BLaER1 treated with 17β-estradiol and CSF1 and Interleukin-3, amounts not matched to agents 10 nM and 100 nM (cell line): ENCODE results near the gene OAS3.

Source experiments
- H3K27ac ChIP-seq, 11 experiments: shearing (Covaris generic); formaldehyde crosslinking; 2 replicates each; pipeline ENCODE4 v1.8.1; 2022
- H3K27me3 ChIP-seq, 11 experiments: shearing (Covaris generic); formaldehyde crosslinking; 2 replicates each; pipeline ENCODE4 v1.8.1; 2022
- H3K36me3 ChIP-seq, 11 experiments: shearing (Covaris generic); formaldehyde crosslinking; 2 replicates each; pipeline ENCODE4 v1.8.1; 2022
- H3K4me1 ChIP-seq, 10 experiments: shearing (Covaris generic); formaldehyde crosslinking; 2 replicates each; pipeline ENCODE4 v1.8.1; 2022
- H3K4me2 ChIP-seq, 11 experiments: shearing (Covaris generic); formaldehyde crosslinking; 2 replicates each; pipeline ENCODE4 v1.8.1; 2022
- H3K4me3 ChIP-seq, 10 experiments: shearing (Covaris generic); formaldehyde crosslinking; 2 replicates each; pipeline ENCODE4 v1.8.1; 2022
- H3K9ac ChIP-seq, 11 experiments: shearing (Covaris generic); formaldehyde crosslinking; 2 replicates each; pipeline ENCODE4 v1.8.1; 2022
- H3K9me3 ChIP-seq, 11 experiments: shearing (Covaris generic); formaldehyde crosslinking; replicated peaks in 1 of 11; 2 replicates each; pipeline ENCODE4 v1.8.1; 2022
- H4K20me1 ChIP-seq, 11 experiments: shearing (Covaris generic); formaldehyde crosslinking; 2 replicates each; pipeline ENCODE4 v1.8.1; 2022
- Cebpa-rat ChIP-seq, 11 experiments: shearing (Covaris generic); IDR thresholded peaks; 2 replicates each; pipeline ENCODE4 v1.8.1; 2022

Gene OAS3

DNA sequence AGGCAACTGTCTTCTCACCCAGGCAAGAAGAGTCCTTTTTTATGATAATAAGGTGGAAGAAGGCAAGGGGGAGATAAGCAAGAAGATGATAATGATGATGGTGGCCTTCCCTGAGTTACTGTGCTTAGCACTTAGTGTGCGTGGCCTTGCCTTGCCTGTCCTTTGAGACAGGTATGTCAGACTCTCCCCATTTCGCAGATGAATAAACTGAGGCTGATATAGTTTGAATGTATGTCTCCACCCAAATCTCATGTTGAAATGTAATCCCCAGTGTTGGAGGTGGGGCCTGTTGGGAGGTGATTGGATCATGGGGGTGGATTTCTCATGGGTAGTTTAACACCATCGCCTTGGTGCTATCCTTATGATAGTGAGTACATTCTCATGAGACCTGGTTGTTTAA lies 8.6 kb upstream of the OAS3 start:
- no peak for TF ChIP-seq Cebpa-rat (IDR thresholded peaks at IDR 0.05)
- Histone ChIP-seq H3K27ac (no peak overlapping the region), H4K20me1 (no peaks in the 10 kb centered on the region), H3K27me3 (no peaks in the 10 kb centered on the region), H3K4me1 (peaks cover 0 to 10% (median 5%) of the 10 kb centered on the region in 10 experiments; a peak in 6 of 20 replicates), H3K4me2 (no peak overlapping the region), H3K9me3 (peaks cover 5 to 26% (median 17%) of the 10 kb centered on the region in 11 experiments; a peak in 19 of 22 replicates), H3K36me3 (peaks cover 0 to 12% (median 0%) of the 10 kb centered on the region in 11 experiments; a peak in 1 of 22 replicates), H3K9ac (no peak overlapping the region), H3K4me3 (no peak overlapping the region)

DNA sequence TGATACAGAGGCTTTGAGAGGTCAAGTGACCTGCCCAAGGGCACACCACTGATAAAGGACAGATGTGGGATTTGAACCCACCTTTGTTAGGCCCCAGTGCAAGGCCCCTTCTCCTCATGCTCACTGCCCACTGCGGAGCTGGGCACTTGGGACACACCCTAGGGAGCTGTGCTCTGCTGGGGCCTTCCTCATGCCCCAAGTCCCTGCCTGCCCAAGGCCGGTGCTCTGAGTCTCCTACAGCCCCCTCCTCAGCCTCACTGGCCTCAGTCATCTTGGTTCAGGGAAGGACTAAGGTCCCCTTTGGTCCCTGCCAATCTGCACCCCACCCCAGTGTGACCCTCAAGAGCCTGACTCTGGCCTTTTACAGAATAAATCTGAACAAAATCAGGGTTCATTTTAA lies 7.9 kb upstream of the OAS3 start:
- H3K4me3 ChIP-seq = no peak overlapping the region
- no peaks in the 10 kb centered on the region for H4K20me1 ChIP-seq
- no peak overlapping the region for H3K9ac ChIP-seq
- peaks cover 5 to 26% (median 17%) of the 10 kb centered on the region in 11 experiments; a peak in 19 of 22 replicates for H3K9me3 ChIP-seq
- H3K4me1 ChIP-seq = peaks cover 0 to 4% (median under 1%) of the 10 kb centered on the region in 10 experiments; a peak in 4 of 20 replicates
- no peak overlapping the region for H3K4me2 ChIP-seq
- TF ChIP-seq Cebpa-rat (IDR thresholded peaks at IDR 0.05) = no peak
- H3K27me3 ChIP-seq = no peaks in the 10 kb centered on the region
- peaks cover 0 to 12% (median 0%) of the 10 kb centered on the region in 11 experiments; a peak in 1 of 22 replicates for H3K36me3 ChIP-seq
- H3K27ac ChIP-seq = no peak overlapping the region

DNA sequence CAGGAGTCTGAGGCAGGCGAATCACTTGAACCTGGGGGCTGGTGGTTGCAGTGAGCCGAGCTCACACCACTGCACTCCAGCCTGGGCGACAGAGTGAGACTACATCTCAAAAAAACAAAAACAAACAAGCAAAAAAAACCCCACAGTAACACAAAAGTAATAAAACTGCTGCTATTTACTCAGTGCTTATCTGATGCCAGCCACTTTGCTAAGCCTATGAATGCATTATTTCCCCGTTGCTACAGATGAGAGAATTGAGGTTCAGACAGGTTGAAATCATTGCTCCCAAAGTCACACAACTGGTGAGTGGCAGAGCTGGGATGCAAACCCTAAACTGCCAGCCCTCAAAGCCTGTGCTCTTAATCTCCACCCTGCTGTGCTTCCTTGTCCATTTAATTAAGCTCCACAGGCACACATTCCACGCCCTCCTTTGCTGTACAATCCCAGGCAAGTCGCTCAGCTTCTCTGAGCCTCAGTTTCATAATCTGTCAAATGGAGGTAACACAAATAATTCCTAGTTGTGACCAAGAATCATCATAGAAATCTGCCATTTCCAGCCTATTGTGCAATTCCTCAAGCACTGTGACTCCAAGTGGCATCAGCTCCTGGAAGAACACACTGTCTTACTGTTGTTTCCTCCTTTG lies 5.7 kb upstream of the OAS3 start:
- Histone ChIP-seq H3K36me3 (0 out of 22 replicates have a peak, but pooled peaks cover 0 to 8% (median 0%) of the 10 kb centered on the region in 11 experiments), H3K4me1 (no peaks in the 10 kb centered on the region), H3K27ac (no peak overlapping the region), H3K4me2 (no peak overlapping the region), H4K20me1 (no peaks in the 10 kb centered on the region), H3K9ac (no peak overlapping the region), H3K9me3 (peaks cover 0 to 14% (median 10%) of the 10 kb centered on the region in 11 experiments; a peak in 15 of 22 replicates), H3K4me3 (no peak overlapping the region), H3K27me3 (no peaks in the 10 kb centered on the region)
- peak in 1 of 11 experiments; percentile 37; a peak in 1 of 22 replicates for TF ChIP-seq Cebpa-rat (IDR thresholded peaks at IDR 0.05)

DNA sequence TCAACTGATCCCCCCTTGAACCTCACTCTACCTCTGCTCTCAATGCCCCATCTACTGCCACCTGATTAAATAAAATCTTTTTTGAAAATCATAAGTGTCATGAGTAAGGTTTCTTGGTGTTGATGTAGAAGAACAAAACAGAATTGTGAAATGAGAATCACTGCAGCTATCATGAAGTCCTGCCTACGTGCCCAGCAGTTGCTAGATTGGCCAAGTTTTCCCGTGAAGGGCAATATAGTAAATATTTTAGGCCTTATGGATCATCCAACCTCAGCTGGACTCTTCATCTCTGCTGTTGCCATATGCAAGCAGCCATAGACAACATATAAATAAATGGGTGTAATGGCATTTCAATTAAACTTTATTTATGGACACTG lies 5.2 kb upstream of the OAS3 start:
- Histone ChIP-seq H3K4me2 (no peak overlapping the region), H4K20me1 (no peaks in the 10 kb centered on the region), H3K9ac (no peak overlapping the region), H3K4me3 (no peak overlapping the region), H3K36me3 (0 out of 22 replicates have a peak, but pooled peaks cover 0 to 7% (median 0%) of the 10 kb centered on the region in 11 experiments), H3K9me3 (peaks cover 0 to 9% (median 5%) of the 10 kb centered on the region in 11 experiments; a peak in 10 of 22 replicates), H3K4me1 (peaks cover 0 to 4% (median under 1%) of the 10 kb centered on the region in 10 experiments; a peak in 7 of 20 replicates), H3K27ac (no peak overlapping the region), H3K27me3 (no peaks in the 10 kb centered on the region)
- TF ChIP-seq Cebpa-rat (IDR thresholded peaks at IDR 0.05) = no peak

DNA sequence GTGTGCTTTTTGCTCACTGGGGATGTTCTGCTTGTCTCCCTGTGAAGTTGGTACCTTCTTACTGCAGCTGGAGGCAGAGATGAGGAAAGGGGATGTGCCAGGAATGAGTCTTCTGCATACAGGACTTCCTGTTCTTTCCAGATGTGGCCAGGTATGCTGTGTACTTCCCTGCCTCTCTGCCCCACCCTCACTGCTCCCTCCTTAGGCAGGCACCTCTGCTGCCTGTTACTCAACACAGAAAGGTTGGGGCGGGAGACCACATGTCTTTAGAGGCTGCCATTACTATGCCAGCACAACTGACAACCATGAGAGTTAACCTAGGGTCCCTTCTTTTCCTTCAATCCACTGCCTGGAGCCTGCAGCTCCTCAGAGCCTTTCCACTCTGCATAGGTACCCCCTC lies 2.0 kb upstream of the OAS3 start:
- Histone ChIP-seq H4K20me1 (no peaks in the 10 kb centered on the region), H3K4me1 (peaks cover 22 to 30% (median 27%) of the 10 kb centered on the region in 10 experiments), H3K36me3 (no peaks in the 10 kb centered on the region), H3K27ac (no peak overlapping the region), H3K27me3 (no peaks in the 10 kb centered on the region), H3K4me2 (no peak overlapping the region), H3K9me3 (no peaks in the 10 kb centered on the region), H3K9ac (no peak overlapping the region), H3K4me3 (no peak overlapping the region)
- no peak for TF ChIP-seq Cebpa-rat (IDR thresholded peaks at IDR 0.05)

DNA sequence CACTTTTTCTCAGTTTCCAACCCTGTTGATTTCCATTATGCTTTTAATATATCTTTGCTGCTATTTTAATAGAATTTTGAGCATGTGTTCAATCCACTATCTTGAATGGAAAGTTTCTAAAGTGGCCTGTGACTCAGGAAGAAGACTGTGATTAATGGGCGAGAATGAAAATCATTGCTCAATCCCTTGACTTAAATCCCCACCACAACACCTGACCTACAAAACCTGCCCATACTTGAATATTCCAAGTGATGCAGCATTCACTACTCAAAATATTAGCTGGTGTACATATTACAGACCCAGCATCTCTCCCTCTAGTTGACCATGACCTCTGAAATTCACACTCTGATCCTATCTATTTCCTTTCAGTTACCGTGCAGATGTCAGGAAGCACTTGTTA lies 1.3 kb upstream of the OAS3 start:
- Histone ChIP-seq H3K9ac (no peak overlapping the region), H3K27ac (no peak overlapping the region), H4K20me1 (no peaks in the 10 kb centered on the region), H3K36me3 (peaks cover 0 to 5% (median 0%) of the 10 kb centered on the region in 11 experiments; a peak in 4 of 22 replicates), H3K9me3 (no peaks in the 10 kb centered on the region), H3K4me2 (no peak overlapping the region), H3K27me3 (no peaks in the 10 kb centered on the region), H3K4me3 (no peak overlapping the region), H3K4me1 (peaks cover 22 to 30% (median 27%) of the 10 kb centered on the region in 10 experiments)
- TF ChIP-seq Cebpa-rat (IDR thresholded peaks at IDR 0.05) = no peak

DNA sequence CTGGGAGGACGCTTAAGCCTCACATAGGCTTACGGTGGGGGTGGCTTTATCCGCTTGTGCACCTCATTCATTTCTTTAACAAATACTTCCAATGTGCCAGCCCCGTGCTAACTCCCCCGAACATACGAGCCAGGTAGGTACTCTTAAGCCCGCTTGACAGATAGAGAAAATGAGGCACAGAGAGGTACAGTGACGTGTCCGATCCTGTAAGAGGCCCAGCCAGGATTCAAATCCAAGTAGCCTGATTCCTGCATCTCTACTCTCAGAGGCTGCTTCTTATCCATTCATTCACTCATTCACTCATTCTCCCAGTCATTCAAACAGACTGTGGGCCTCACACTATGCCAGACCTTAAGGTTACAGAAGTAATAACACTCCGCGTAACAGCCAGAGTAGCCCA lies 477 bp downstream of the OAS3 start:
- no peak for TF ChIP-seq Cebpa-rat (IDR thresholded peaks at IDR 0.05)
- peak overlapping the region; percentile 76 to 83 (median 78) for H3K9ac ChIP-seq
- H3K4me1 ChIP-seq = peaks cover 22 to 30% (median 27%) of the 10 kb centered on the region in 10 experiments
- no peaks in the 10 kb centered on the region for H4K20me1 ChIP-seq
- peaks cover 0 to 7% (median 0%) of the 10 kb centered on the region in 11 experiments; a peak in 5 of 22 replicates for H3K36me3 ChIP-seq
- H3K27ac ChIP-seq = peak overlapping the region; percentile 58 to 82 (median 76); a peak in 21 of 22 replicates
- H3K4me3 ChIP-seq = peak overlapping the region; percentile 62 to 73 (median 68)
- H3K9me3 ChIP-seq = no peaks in the 10 kb centered on the region
- peak overlapping the region; percentile 86 to 99 (median 97) for H3K4me2 ChIP-seq
- no peaks in the 10 kb centered on the region for H3K27me3 ChIP-seq

DNA sequence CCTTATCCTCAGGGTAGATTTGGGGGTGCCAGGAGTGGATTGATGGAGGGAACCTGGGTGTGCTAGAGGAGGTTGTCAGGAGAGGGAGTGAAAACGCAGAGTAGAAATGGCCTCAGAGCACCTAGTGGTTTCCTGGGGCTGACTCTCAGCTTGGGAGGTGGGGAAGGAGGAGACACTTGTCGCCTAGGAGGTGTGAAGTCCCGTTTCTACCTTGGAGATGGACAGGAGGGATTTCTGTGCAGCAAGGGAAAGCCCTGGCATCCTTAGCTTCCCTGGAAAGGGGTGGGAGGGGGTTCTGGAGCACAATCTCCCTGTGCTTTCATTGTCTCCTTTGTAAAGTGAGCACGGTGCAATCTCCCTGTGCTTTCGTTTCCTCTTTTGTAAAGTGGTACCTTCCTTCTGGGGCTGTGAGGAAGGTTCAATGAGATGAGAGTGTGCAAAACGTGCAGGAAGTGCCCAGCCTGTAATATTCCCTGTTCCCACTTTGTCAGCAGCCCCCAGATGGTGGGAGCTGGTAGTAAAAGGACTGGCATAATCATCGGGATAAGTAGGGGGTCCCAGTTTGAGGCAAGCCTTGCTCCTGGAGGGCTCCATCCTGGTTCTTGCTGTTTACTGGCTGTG lies 1.6 kb downstream of the OAS3 start:
- no peaks in the 10 kb centered on the region for H3K27me3 ChIP-seq
- no peak overlapping the region for H3K27ac ChIP-seq
- H4K20me1 ChIP-seq = no peaks in the 10 kb centered on the region
- peaks cover 22 to 30% (median 27%) of the 10 kb centered on the region in 10 experiments for H3K4me1 ChIP-seq
- no peaks in the 10 kb centered on the region for H3K9me3 ChIP-seq
- peak overlapping the region; percentile 86 to 99 (median 97) for H3K4me2 ChIP-seq
- peak overlapping the region in 6 of 11 experiments; percentile 7 to 83 (median 79); a peak in 6 of 22 replicates for H3K9ac ChIP-seq
- H3K4me3 ChIP-seq = peak overlapping the region; percentile 62 to 73 (median 68); a peak in 11 of 20 replicates
- no peak for TF ChIP-seq Cebpa-rat (IDR thresholded peaks at IDR 0.05)
- H3K36me3 ChIP-seq = peaks cover 0 to 14% (median 0%) of the 10 kb centered on the region in 11 experiments; a peak in 5 of 22 replicates
